Activated naive CD8-positive, alpha-beta T cell treated with anti-CD3 and anti-CD28 coated beads, Interleukin-2, amount 50 U/mL, for 16 hours (primary cell): Measurements from ENCODE around the gene CALML4.
"Not testable (repeated sequence)": the region's sequence is repeated elsewhere in the genome, so short reads cannot be mapped to it uniquely, and the experiment has no call there.

Experiments
- DNase-seq: peaks from one replicate; pipeline ENCODE4 v3.0.0-alpha.2; 2020; ENCODE audit warnings: low read depth, low spot score

The CALML4 gene

GRCh38 chr15:68191555-68191954, 13.6 kb downstream of the CALML4 start:
- DNase-seq, result no peak

- no peak for DNase-seq
Measured at GRCh38 chr15:68190048-68190447, 15.1 kb downstream of the CALML4 start.

- DNase-seq, result no peak
Measured at GRCh38 chr15:68188647-68189046, 16.5 kb downstream of the CALML4 start.

- no peak for DNase-seq
Measured at GRCh38 chr15:68187559-68187958, 17.6 kb downstream of the CALML4 start.

GRCh38 chr15:68186671-68187397, 18.3 kb downstream of the CALML4 start:
- no peak for DNase-seq

GRCh38 chr15:68184616-68185480, 20.3 kb downstream of the CALML4 start:
- no peak for DNase-seq

GRCh38 chr15:68183616-68184315, 21.4 kb downstream of the CALML4 start:
- DNase-seq, result no peak

- DNase-seq, result no peak
Measured at GRCh38 chr15:68177742-68178141, 27.4 kb downstream of the CALML4 start.

GRCh38 chr15:68176601-68177000, 28.5 kb downstream of the CALML4 start:
- DNase-seq, result no peak

GRCh38 chr15:68175526-68175925, 29.6 kb downstream of the CALML4 start:
- no peak for DNase-seq

GRCh38 chr15:68173119-68173518, 32.0 kb downstream of the CALML4 start:
- DNase-seq, result no peak

GRCh38 chr15:68172037-68172436, 33.1 kb downstream of the CALML4 start:
- DNase-seq, result not testable (repeated sequence)

- no peak for DNase-seq
Measured at GRCh38 chr15:68166847-68167246, 38.3 kb downstream of the CALML4 start.

GRCh38 chr15:68163191-68163590, 41.9 kb downstream of the CALML4 start:
- DNase-seq, result no peak

GRCh38 chr15:68158046-68158628, 47.0 kb downstream of the CALML4 start:
- DNase-seq, result no peak

GRCh38 chr15:68157074-68157473, 48.1 kb downstream of the CALML4 start:
- DNase-seq, result no peak

GRCh38 chr15:68154923-68155559, 50.1 kb downstream of the CALML4 start:
- no peak for DNase-seq

- no peak for DNase-seq
Measured at GRCh38 chr15:68152342-68152741, 52.8 kb downstream of the CALML4 start.

- DNase-seq, result no peak
Measured at GRCh38 chr15:68151277-68151676, 53.9 kb downstream of the CALML4 start.

GRCh38 chr15:68150187-68150586, 54.9 kb downstream of the CALML4 start:
- no peak for DNase-seq

GRCh38 chr15:68149059-68149458, 56.1 kb downstream of the CALML4 start:
- DNase-seq, result no peak
